GM23338 (cell line): ENCODE measurements around the gene RPL7A. TPM values are rescaled to one million over a fixed set of nuclear protein-coding genes. Genes with fewer than 3 reads are reported as not detected.

ENCODE experiments used
- ATAC-seq: fragments of 200-7000 bp; cut with Tn5 transposase; 3 replicates; pipeline ENCODE4 v1.9.1; 2020
- DNase-seq: peaks from one replicate; pipeline ENCODE4 v3.0.0-alpha.2; 2015; ENCODE audit warnings: low spot score
- H2AFZ ChIP-seq: fragments of 200-600 bp; sonication (generic); 2 replicates; pipeline ENCODE4 v1.8.0; 2016; ENCODE audit warnings: antibody characterized with exemption, mild to moderate bottlenecking, moderate library complexity
- H3F3A ChIP-seq: fragments of 200-600 bp; sonication (generic); replicated peaks from 2 replicates; pipeline ENCODE4 v1.8.0; 2017; ENCODE audit warnings: antibody characterized with exemption, mixed run types, low read depth
- H3K27ac ChIP-seq: fragments of 200-600 bp; sonication (generic); 2 replicates; pipeline ENCODE4 v1.6.1; 2016; ENCODE audit warnings: low read depth
- H3K27me3 ChIP-seq: fragments of 200-600 bp; sonication (generic); 2 replicates; pipeline ENCODE4 v1.8.0; 2016; ENCODE audit warnings: mild to moderate bottlenecking, mixed run types, moderate library complexity; ENCODE audit not compliant: insufficient read depth
- H3K36me3 ChIP-seq: fragments of 200-600 bp; sonication (generic); 2 replicates; pipeline ENCODE4 v1.8.0; 2016; ENCODE audit warnings: mild to moderate bottlenecking; ENCODE audit not compliant: insufficient read depth
- H3K4me1 ChIP-seq: fragments of 200-600 bp; sonication (generic); 2 replicates; pipeline ENCODE4 v1.8.0; 2016; ENCODE audit warnings: mild to moderate bottlenecking, moderate library complexity; ENCODE audit not compliant: insufficient read depth
- H3K4me2 ChIP-seq: fragments of 200-600 bp; sonication (generic); 2 replicates; pipeline ENCODE4 v1.7.1; 2017; ENCODE audit warnings: mixed run types
- H3K4me3 ChIP-seq: fragments of 200-600 bp; sonication (generic); 2 replicates; pipeline ENCODE4 v1.6.1; 2016; ENCODE audit warnings: mixed run types
- H3K79me2 ChIP-seq: fragments of 200-600 bp; sonication (generic); replicated peaks from 2 replicates; pipeline ENCODE4 v1.8.0; 2017; ENCODE audit warnings: mild to moderate bottlenecking; ENCODE audit not compliant: insufficient read depth
- H3K9me2 ChIP-seq: fragments of 200-600 bp; sonication (generic); 2 replicates; pipeline ENCODE4 v1.8.0; 2017; ENCODE audit not compliant: insufficient read depth
- H4K20me1 ChIP-seq: fragments of 200-600 bp; sonication (generic); replicated peaks from 2 replicates; pipeline ENCODE4 v1.8.0; 2017; ENCODE audit warnings: mild to moderate bottlenecking; ENCODE audit not compliant: insufficient read depth
- H3K27ac Mint-ChIP-seq: 2 replicates; pipeline ENCODE4 v1.8.0; 2020; ENCODE audit warnings: inconsistent platforms, mild to moderate bottlenecking, moderate library complexity, mixed read lengths
- H3K27me3 Mint-ChIP-seq: 3 replicates; pipeline ENCODE4 v1.8.0; 2022; ENCODE audit warnings: low read depth, mild to moderate bottlenecking, moderate library complexity, mixed read lengths, inconsistent platforms; ENCODE audit not compliant: insufficient read depth, poor library complexity
- H3K36me3 Mint-ChIP-seq: 3 replicates; pipeline ENCODE4 v1.8.0; 2021; ENCODE audit warnings: low read depth, mild to moderate bottlenecking, inconsistent platforms, moderate library complexity, mixed read lengths
- H3K4me1 Mint-ChIP-seq: 3 replicates; pipeline ENCODE4 v1.8.0; 2020; ENCODE audit warnings: mild to moderate bottlenecking, inconsistent platforms, mixed read lengths
- H3K4me3 Mint-ChIP-seq: 3 replicates; pipeline ENCODE4 v1.8.0; 2021; ENCODE audit warnings: moderate library complexity, mild to moderate bottlenecking, inconsistent platforms, mixed read lengths
- H3K9me3 Mint-ChIP-seq: 3 replicates; pipeline ENCODE4 v1.8.0; 2020; ENCODE audit warnings: moderate library complexity, mild to moderate bottlenecking, inconsistent platforms, mixed read lengths
- ETS1 ChIP-seq: IDR thresholded peaks from 2 replicates; pipeline ENCODE4 v1.6.1; 2016; ENCODE audit warnings: antibody characterized with exemption
- EZH2 ChIP-seq: fragments of 200-600 bp; sonication (generic); IDR thresholded peaks from one replicate; pipeline ENCODE4 v1.8.0; 2017; ENCODE audit warnings: antibody characterized with exemption, mild to moderate bottlenecking, low read depth; ENCODE audit not compliant: unreplicated experiment
- EZH2phosphoT487 ChIP-seq: fragments of 200-600 bp; sonication (generic); IDR thresholded peaks from one replicate; pipeline ENCODE4 v1.8.1; 2018; ENCODE audit warnings: antibody characterized with exemption; ENCODE audit not compliant: unreplicated experiment
- REST ChIP-seq: IDR thresholded peaks from one replicate; pipeline ENCODE4 v1.6.1; 2018; ENCODE audit warnings: antibody characterized with exemption; ENCODE audit not compliant: unreplicated experiment
- STAT1 ChIP-seq: IDR thresholded peaks from one replicate; pipeline ENCODE4 v1.6.1; 2016; ENCODE audit warnings: antibody characterized with exemption; ENCODE audit not compliant: unreplicated experiment
- ZNF331 ChIP-seq: fragments of 250-450 bp; sonication (Bioruptor Pico); IDR thresholded peaks from 2 replicates; pipeline ENCODE4 v1.5.0; 2020; ENCODE audit warnings: low read depth, mild to moderate bottlenecking, moderate library complexity
- ZNF462 ChIP-seq: fragments of 250-450 bp; sonication (Bioruptor Pico); IDR thresholded peaks from 2 replicates; pipeline ENCODE4 v1.5.0; 2020; ENCODE audit warnings: mild to moderate bottlenecking, moderate library complexity
- polyA plus RNA-seq: library from polyadenylated mRNA; unstranded; fragments of >200 nt; fragmentation: Nextera tagmentation; extraction: Ambion mirVana; gene quantifications from 2 replicates; pipeline ENCODE4 v1.2.1, GENCODE V29; 2016
- total RNA-seq: library from RNA; depleted of rRNA; stranded (reverse); fragments of >200 nt; shearing (Covaris generic); gene quantifications from 2 replicates; pipeline ENCODE4 v1.2.3, GENCODE V29; 2014

RPL7A gene
- total and polyA plus RNA-seq, 2 experiments from 2014 or later: 1,644 to 2,020 TPM

GRCh38 chr9:133367778-133368177 is 19.8 kb downstream of the RPL7A start:
- peaks cover 11% of the 10 kb centered on the region; the same call in 2 of the 3 replicates for H3K4me1 Mint-ChIP-seq
- H3K4me2 ChIP-seq: no peak overlapping the region
- H3K9me3 Mint-ChIP-seq: no peaks in the 10 kb centered on the region
- H3K36me3 Mint-ChIP-seq: peaks cover 68% of the 10 kb centered on the region
- no peak overlapping the region for H3K4me3 Mint-ChIP-seq
- TF ChIP-seq ETS1: no peak
- no peak for TF ChIP-seq EZH2phosphoT487
- no peak for TF ChIP-seq REST
- TF ChIP-seq ZNF462: no peak
- no peak for TF ChIP-seq ZNF331 (CRISPR knock-in tag)
- TF ChIP-seq STAT1: no peak
- no peak for TF ChIP-seq EZH2
- peaks cover 73% of the 10 kb centered on the region for H4K20me1 ChIP-seq
- no peak overlapping the region for H3K27ac ChIP-seq
- peaks cover 72% of the 10 kb centered on the region for H3K79me2 ChIP-seq
- H3K27me3 ChIP-seq: no peaks in the 10 kb centered on the region
- no peak overlapping the region for H3K27ac Mint-ChIP-seq
- no peak overlapping the region for H3K4me3 ChIP-seq
- DNase-seq (no peak), ATAC-seq (no peak)
- H3F3A ChIP-seq: peaks cover 10% of the 10 kb centered on the region; the same call in 1 of the 2 replicates
- no peaks in the 10 kb centered on the region for H3K9me2 ChIP-seq
- H2AFZ ChIP-seq: no peak overlapping the region
- H3K36me3 ChIP-seq: peaks cover 21% of the 10 kb centered on the region
- peaks cover 8% of the 10 kb centered on the region for H3K27me3 Mint-ChIP-seq
- H3K4me1 ChIP-seq: no peaks in the 10 kb centered on the region
